ENCODE data around the gene SLC2A1. TPM values are rescaled to one million over a fixed set of nuclear protein-coding genes. Genes with fewer than 3 reads are reported as not detected.
"Not testable (repeated sequence)": the region's sequence is repeated elsewhere in the genome, so short reads cannot be mapped to it uniquely, and the experiment has no call there.

Gene SLC2A1
- total RNA-seq, 3 donors from 2014 or later: 135 to 141 (median 140) TPM

DNA sequence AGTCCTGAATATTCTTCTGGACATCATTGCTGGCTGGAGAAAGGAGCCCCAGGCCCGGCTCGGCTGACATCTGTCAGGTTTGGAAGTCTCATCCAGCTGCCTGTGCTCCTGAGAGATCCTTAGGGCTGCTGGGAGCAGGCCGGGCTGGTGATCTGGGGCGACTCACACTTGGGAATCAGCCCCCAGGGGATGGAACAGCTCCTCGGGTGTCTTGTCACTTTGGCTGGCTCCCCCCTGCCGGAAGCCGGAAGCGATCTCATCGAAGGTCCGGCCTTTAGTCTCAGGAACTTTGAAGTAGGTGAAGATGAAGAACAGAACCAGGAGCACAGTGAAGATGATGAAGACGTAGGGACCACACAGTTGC lies 31.8 kb downstream of the SLC2A1 start:
- Mint-ChIP-seq H3K36me3 (ENCODE audit: insufficient read depth) (peaks cover 42% of the 10 kb centered on the region), H3K9me3 (no peaks in the 10 kb centered on the region), H3K4me1 (ENCODE audit: low read depth) (peaks cover 53% of the 10 kb centered on the region), H3K27me3 (ENCODE audit: low read depth) (no peaks in the 10 kb centered on the region), H3K4me3 (no peak overlapping the region)
- ATAC-seq (no peak), DNase-seq (no peak)

DNA sequence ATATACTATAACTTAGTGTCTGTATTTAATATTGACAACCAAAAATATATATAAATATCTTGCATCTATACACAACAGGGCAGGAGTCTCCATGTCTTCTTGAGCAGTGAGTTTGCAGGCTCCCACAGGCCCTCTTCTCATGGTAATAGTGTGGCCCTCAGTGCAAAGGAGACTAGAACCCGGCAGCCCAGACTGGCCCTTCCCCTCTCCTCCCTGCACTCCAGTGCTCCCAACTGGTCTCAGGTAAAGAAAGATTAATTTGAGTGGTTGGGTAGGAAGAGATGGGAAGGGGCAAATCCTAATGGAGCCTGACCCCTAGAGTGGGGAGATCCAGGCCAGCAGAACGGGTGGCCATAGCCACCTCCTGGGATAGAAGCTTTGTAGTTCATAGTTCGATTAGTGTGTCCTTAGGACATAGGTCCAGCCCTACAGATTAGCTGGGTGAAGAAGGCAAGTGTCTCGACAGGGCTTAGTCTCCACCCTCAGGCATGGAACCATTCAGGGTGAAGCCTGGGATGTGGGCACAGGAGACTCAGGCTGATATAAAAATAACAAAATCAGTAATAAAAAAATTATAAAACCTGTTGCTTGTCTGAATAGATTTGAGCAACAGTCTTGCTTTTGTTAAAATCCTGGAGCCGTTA lies 32.3 kb downstream of the SLC2A1 start:
- Mint-ChIP-seq H3K4me3 (no peak overlapping the region), H3K9me3 (no peaks in the 10 kb centered on the region), H3K27me3 (ENCODE audit: low read depth) (no peaks in the 10 kb centered on the region), H3K36me3 (ENCODE audit: insufficient read depth) (peaks cover 42% of the 10 kb centered on the region), H3K4me1 (ENCODE audit: low read depth) (peaks cover 48% of the 10 kb centered on the region)
- DNase-seq (no peak), ATAC-seq (no peak)

DNA sequence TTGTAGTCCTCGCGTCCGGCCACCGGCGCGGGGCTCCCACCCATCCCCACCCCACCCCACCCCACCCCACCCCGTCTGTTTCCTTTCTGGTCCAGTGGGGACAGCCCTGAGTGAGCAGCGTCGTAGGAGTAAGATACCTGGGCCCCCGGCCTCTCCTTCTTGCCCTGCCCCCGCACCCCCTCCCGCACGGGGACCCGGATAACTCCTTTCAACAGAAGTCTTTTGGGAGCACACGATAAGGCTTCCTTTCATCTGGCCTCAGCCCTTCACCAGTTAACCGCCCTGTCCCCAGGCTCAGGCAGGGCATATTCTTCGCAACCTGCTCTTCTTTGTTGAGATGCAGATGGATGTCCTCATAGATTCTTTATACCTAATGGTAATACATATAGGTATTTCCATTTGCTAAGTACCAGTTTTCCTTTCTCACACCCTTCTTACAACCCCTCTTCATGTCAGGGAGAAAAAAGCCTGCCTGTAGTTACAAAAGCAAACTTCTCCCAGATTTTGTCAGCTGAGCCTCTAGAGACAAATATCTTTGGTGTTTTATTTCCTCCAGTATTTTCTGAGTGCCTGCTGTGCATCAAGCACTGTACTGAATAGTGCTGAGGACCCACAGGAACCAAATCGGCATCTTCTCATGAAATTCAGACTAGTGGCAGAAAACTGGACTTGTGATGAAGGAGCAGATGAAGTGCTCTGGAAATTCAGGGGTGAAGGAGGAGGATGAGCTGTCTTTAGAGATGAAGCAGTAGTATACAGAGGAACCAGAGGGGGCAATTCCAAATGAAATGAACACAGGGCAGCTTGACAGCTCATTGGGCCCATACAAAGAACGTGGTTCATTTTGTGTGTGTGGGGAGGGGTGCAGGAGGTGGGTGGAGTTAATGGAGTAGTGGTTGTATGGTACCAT lies 33.6 kb downstream of the SLC2A1 start:
- peak overlapping the region; percentile 81 for H3K4me3 Mint-ChIP-seq
- H3K4me1 Mint-ChIP-seq (ENCODE audit: low read depth): peaks cover 36% of the 10 kb centered on the region
- peak in 1 of 2 donors; percentile 13 for ATAC-seq

DNA sequence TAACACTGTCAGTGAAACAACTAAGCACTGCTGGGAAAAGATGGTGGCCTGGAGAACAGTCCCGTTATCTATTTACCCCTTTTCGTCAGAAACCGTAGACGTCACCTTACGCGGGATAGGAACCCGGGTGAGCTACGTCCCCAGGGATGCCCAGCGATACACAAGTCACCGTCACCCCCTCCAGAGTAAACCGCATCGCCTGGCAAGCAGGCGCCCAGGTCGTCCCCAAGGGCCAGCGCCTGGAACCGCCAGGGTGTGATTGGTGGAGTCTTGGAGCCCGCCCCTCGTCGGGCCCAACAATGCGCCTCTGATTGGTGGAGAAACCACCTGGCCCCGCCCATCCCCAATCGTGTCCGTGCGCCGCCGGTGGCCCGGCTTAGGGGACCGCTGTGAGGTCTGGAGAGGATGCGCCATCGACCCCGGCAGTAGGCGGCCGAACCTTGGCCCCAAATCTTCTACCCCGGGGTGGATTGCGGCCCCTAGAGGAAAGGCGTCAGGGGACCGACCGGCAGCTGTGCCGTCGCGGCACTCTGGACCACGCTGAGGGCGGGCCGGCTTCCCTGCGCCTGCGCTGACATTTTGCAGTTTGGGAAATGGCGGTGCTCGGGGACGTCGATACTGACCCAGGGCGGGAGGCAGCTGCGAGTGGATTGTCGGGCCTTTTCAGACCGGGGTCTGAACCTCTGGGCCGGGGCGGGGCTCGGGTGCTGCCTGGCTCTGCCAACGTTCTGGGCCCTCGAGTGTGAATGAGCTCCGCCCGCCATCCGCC lies 34.4 kb downstream of the SLC2A1 start:
- DNase-seq (peak; percentile 84), ATAC-seq (peak; percentile 93 to 94)
- H3K4me1 Mint-ChIP-seq (ENCODE audit: low read depth): peaks cover 34% of the 10 kb centered on the region
- peak overlapping the region; percentile 81 for H3K4me3 Mint-ChIP-seq
- no peaks in the 10 kb centered on the region for H3K27me3 Mint-ChIP-seq (ENCODE audit: low read depth)
- H3K9me3 Mint-ChIP-seq: no peaks in the 10 kb centered on the region
- H3K36me3 Mint-ChIP-seq (ENCODE audit: insufficient read depth): peaks cover 29% of the 10 kb centered on the region

More for the DNA sequence above, 33.6 kb downstream of the SLC2A1 start:
- peaks cover 33% of the 10 kb centered on the region for H3K36me3 Mint-ChIP-seq (ENCODE audit: insufficient read depth)
- H3K27me3 Mint-ChIP-seq (ENCODE audit: low read depth): no peaks in the 10 kb centered on the region
- no peak for DNase-seq
- H3K9me3 Mint-ChIP-seq: no peaks in the 10 kb centered on the region

DNA sequence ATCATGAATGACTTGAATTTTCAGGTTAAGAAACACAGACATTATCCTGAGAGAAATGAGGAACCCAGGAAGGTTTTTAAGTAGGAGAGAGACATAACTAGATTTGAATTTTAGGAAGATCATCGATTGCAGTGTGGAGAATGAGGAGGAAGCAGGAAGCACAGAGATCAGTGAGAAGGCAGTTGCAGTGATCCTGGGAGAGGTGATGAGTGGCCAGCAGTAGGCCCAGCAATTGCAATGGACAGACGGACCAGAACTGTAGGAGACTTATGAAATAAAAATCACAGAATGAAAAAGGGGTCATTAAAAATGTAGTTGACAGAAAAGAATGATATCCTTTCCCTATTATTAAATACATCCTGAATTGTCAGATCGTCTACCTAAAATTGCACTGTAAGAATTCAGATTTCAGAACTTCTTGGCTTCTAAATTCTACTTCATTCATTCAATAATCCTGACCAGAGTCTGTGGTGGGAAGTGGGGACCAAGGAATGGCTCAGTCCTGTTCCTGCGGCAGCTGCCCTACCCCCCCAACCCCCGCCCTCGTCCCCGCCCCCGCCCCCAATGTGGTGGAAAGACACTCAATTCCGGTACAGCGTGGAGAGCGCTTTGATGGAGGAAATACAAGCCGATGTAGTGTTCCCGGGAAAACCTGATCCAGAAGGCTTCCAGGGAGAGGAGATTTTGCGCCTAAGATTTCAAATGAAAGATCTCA lies 35.1 kb downstream of the SLC2A1 start:
- DNase-seq: no peak
- peak in 1 of 2 donors; percentile 0 for ATAC-seq
- Mint-ChIP-seq H3K4me1 (ENCODE audit: low read depth) (peaks cover 31% of the 10 kb centered on the region), H3K36me3 (ENCODE audit: insufficient read depth) (peaks cover 21% of the 10 kb centered on the region), H3K4me3 (peak overlapping the region; percentile 81), H3K9me3 (no peaks in the 10 kb centered on the region), H3K27me3 (ENCODE audit: low read depth) (no peaks in the 10 kb centered on the region)

DNA sequence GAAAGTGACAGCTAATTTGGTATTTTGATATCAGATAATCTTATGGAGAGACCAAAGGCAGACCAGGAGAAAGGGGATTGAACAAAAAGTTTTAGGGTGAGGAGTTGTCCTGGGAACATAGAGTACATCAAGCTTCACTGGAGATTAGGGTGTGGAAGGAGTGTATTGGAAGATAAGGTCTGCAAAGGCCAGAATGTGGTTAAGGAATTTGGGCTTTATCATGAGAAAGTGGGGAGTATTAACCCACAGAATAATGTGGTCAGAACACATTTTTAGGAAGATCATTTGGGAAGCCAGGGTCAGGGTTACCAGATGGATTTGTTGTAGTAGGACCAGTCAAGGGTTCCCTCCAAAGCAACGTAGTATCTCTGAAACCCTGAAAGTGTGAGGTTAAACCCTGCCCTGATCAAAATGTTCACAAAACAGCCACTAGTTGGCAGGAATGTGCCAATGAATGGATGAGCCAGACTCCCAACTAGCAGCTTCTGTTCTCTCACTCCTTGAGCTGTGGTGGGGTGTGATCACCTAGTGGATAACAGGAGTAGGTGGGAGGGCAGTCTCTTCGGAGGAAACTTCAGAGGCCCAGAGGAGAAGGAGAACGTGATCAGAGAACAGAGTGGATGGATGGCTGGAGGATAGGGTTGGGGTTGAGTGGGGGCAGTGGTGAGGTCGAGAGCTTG lies 35.8 kb downstream of the SLC2A1 start:
- H3K4me3 Mint-ChIP-seq: peak overlapping the region; percentile 81
- peaks cover 16% of the 10 kb centered on the region for H3K36me3 Mint-ChIP-seq (ENCODE audit: insufficient read depth)
- peak; percentile 45 for DNase-seq
- H3K27me3 Mint-ChIP-seq (ENCODE audit: low read depth): no peaks in the 10 kb centered on the region
- H3K9me3 Mint-ChIP-seq: no peaks in the 10 kb centered on the region
- H3K4me1 Mint-ChIP-seq (ENCODE audit: low read depth): peaks cover 29% of the 10 kb centered on the region
- ATAC-seq: peak; percentile 53 to 54

DNA sequence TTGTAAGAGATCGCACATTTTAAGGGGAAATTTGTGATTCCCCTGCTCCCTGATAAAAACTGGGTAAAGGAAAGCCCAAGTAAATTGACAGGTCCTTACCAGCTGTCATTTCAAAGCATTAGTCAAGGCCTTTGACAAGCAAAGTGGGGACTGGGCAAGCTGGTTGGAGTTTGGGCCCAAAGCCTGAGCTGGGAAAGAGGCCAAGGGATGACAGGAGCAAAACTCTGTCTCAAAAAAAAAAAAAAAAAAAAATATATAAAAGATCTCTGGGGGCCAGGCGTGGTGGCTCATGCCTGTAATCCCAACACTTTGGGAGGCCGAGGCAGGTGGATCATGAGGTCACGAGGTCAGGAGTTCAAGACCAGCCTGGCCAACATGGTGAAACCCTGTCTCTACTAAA lies 36.9 kb downstream of the SLC2A1 start:
- ATAC-seq (no peak), DNase-seq (no peak)
- H3K9me3 Mint-ChIP-seq: no peaks in the 10 kb centered on the region
- no peaks in the 10 kb centered on the region for H3K27me3 Mint-ChIP-seq (ENCODE audit: low read depth)
- peaks cover 6% of the 10 kb centered on the region for H3K36me3 Mint-ChIP-seq (ENCODE audit: insufficient read depth)
- peaks cover 29% of the 10 kb centered on the region for H3K4me1 Mint-ChIP-seq (ENCODE audit: low read depth)
- H3K4me3 Mint-ChIP-seq: no peak overlapping the region

DNA sequence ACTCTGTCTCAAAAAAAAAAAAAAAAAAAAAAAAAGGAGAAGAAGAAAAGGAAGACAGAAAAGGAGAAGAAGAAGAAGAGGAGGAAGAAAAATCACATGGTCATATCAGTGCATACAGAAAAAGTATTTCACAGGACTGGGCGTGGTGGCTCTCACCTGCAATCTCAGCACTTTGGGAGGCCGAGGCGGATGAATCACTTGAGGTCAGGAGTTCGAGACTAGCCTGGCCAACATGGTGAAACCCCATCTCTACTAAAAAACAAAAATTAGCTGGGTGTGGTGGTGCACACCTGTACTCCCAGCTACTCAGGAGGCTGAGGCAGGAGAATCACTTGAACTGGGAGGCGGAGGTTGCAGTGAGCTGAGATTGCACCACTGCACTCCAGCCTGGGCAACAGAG lies 39.0 kb downstream of the SLC2A1 start:
- not testable (repeated sequence) for H3K36me3 Mint-ChIP-seq (ENCODE audit: insufficient read depth); H3K27me3 Mint-ChIP-seq (ENCODE audit: low read depth); H3K4me3 Mint-ChIP-seq; H3K9me3 Mint-ChIP-seq; ATAC-seq; DNase-seq
- peaks cover 18% of the 10 kb centered on the region for H3K4me1 Mint-ChIP-seq (ENCODE audit: low read depth)

DNA sequence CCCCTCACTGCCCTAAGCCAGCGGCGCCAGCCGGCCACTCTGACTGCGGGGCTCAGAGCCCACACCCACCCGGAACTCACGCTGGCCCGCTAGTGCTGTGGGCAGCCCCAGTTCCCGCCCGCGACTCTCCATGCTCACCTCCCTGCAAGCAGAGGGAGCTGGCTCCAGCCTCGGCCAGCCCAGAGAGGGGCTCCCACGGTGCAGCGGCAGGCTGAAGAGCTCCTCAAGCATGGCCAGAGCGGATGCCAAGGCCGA lies 41.5 kb downstream of the SLC2A1 start:
- Mint-ChIP-seq H3K9me3 (peaks cover 12% of the 10 kb centered on the region), H3K4me1 (ENCODE audit: low read depth) (peaks cover 5% of the 10 kb centered on the region), H3K36me3 (ENCODE audit: insufficient read depth) (no peaks in the 10 kb centered on the region), H3K27me3 (ENCODE audit: low read depth) (peaks cover 3% of the 10 kb centered on the region), H3K4me3 (no peak overlapping the region)
- DNase-seq (no peak), ATAC-seq (no peak)

DNA sequence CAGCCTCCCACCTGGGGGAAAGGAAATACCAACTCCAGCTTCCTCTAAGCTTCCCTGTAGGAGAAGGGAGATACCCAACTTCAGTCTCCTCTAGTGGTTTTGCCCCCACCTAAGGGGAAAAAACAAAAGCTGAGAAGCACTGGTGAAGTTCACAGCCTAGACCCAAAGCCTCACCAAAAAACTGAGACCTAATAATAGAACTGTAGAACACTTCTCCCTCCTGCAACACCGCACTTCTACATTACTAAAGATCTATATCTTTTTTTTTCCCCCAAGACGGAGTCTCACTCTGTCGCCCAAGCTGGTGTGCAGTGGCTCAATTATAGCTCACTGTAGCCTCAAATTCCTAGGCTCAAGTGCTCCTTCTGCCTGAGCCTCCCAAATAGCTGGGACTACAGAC lies 43.2 kb downstream of the SLC2A1 start:
- Mint-ChIP-seq H3K36me3 (ENCODE audit: insufficient read depth) (no peaks in the 10 kb centered on the region), H3K9me3 (peaks cover 12% of the 10 kb centered on the region), H3K27me3 (ENCODE audit: low read depth) (peaks cover 5% of the 10 kb centered on the region), H3K4me3 (no peak overlapping the region), H3K4me1 (ENCODE audit: low read depth) (peaks cover 5% of the 10 kb centered on the region)
- ATAC-seq (no peak), DNase-seq (no peak)

DNA sequence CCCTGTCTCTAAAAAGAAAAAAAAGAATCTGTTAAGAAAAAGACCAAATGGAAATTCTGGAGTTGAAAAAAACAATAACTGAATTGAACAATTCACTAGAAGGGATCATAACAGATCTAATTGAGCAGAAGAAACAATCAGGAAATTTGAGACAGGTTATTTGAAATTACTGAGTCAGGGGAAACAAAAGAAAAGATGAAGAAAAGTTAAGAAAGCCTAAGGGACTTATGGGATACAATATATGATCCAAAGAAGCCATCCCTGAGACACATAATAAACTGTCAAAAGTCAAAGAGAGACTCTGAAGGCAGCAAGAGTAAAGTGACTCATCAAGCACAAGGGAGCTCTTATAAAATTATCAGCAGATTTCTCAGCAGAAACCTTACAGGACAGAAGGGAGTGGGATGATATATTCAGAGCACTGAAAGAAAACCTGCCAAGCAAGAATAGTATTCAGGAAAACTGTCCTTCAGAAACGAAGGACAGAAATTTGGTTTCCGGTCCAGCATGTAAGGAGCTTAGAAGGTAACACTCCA lies 44.5 kb downstream of the SLC2A1 start:
- H3K4me3 Mint-ChIP-seq: no peak overlapping the region
- no peaks in the 10 kb centered on the region for H3K36me3 Mint-ChIP-seq (ENCODE audit: insufficient read depth)
- no peak for DNase-seq
- H3K4me1 Mint-ChIP-seq (ENCODE audit: low read depth): peaks cover 5% of the 10 kb centered on the region
- H3K27me3 Mint-ChIP-seq (ENCODE audit: low read depth): peaks cover 5% of the 10 kb centered on the region
- H3K9me3 Mint-ChIP-seq: peaks cover 12% of the 10 kb centered on the region
- ATAC-seq: no peak

DNA sequence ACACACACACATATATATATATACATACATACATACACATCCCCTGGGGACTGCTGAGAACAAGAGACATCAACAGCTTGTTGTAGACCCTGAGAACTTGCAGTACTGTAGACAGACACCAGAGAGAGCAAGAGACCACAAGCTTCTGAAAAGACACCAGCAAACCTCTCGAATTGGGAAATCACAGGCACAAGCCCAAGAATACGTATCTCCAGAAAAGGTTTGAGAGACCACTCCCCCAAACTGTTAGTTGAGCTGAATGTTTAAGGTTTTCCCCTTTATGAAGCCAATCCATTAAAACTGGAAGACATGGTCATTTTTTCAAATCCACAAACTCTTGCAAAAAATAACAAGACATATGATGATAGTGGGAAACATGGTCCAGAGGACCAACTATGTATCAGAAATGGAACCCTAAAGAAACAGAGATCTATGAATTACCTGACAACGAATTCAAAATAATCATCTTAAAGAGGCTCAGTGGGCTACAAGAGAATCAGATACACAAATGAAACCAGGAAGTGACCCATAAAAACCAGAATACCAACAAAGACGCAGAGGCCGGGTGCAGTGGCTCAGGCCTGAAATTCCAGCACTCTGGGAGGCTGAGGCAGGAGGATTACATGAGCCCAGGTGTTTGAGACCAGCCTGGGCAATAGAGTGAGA lies 45.1 kb downstream of the SLC2A1 start:
- H3K9me3 Mint-ChIP-seq: peaks cover 12% of the 10 kb centered on the region
- no peaks in the 10 kb centered on the region for H3K36me3 Mint-ChIP-seq (ENCODE audit: insufficient read depth)
- H3K4me3 Mint-ChIP-seq: no peak overlapping the region
- peak; percentile 46 for DNase-seq
- peak; percentile 84 to 85 for ATAC-seq
- peaks cover 5% of the 10 kb centered on the region for H3K27me3 Mint-ChIP-seq (ENCODE audit: low read depth)
- peaks cover 5% of the 10 kb centered on the region for H3K4me1 Mint-ChIP-seq (ENCODE audit: low read depth)

DNA sequence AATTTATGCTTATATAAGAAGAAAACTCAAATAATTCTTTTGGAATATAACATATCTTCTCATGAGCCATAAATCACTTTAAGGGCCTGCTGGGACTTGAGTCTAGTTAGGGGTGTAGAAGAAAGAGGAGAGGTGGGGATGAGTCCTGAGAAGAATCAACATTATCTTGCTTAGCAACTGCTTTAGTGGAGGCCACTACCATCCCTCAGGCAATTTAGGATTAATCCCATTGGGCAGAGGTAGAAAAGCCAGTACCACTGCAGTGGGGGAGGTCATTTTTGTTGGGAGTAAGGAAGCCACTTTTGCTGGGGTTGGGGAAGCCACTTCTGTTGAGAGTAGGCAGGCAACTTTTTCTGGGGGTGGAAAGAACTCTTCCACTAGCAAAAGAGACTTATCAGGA lies 47.7 kb downstream of the SLC2A1 start:
- H3K4me1 Mint-ChIP-seq (ENCODE audit: low read depth): peaks cover 5% of the 10 kb centered on the region
- H3K4me3 Mint-ChIP-seq: no peak overlapping the region
- ATAC-seq (no peak), DNase-seq (no peak)
- peaks cover 5% of the 10 kb centered on the region for H3K27me3 Mint-ChIP-seq (ENCODE audit: low read depth)
- H3K36me3 Mint-ChIP-seq (ENCODE audit: insufficient read depth): no peaks in the 10 kb centered on the region
- H3K9me3 Mint-ChIP-seq: peaks cover 12% of the 10 kb centered on the region
